Measurements from ENCODE around the gene FOXN3. TPM values are rescaled to one million over a fixed set of nuclear protein-coding genes. Genes with fewer than 3 reads are reported as not detected.

Gene FOXN3
- total RNA-seq, 4 donors from 2014 or later = 98.7 to 116 (median 103) TPM

- TF ChIP-seq EP300 (IDR thresholded peaks at IDR 0.05) = no peak
- no peak for TF ChIP-seq POLR2A (IDR thresholded peaks at IDR 0.05)
- TF ChIP-seq CTCF (IDR thresholded peaks at IDR 0.05) = no peak
- no peaks in the 10 kb centered on the region for H3K36me3 ChIP-seq
- no peak for DNase-seq (ENCODE audit: low spot score in 2 of 2)
- no peaks in the 10 kb centered on the region for H3K27me3 ChIP-seq
- H3K4me1 ChIP-seq = no peaks in the 10 kb centered on the region
- H3K27ac ChIP-seq = no peak overlapping the region
- H3K9me3 ChIP-seq = no peaks in the 10 kb centered on the region
- 89 to 90% methylated on average over 7 to 9 of the region's 9 CpGs for WGBS, 2 donors
- no peak overlapping the region for H3K4me3 ChIP-seq
These were observed 306.9 kb downstream of the FOXN3 start for GRCh38 chr14:89110110-89110509.

- peaks cover 0 to 11% (median 0%) of the 10 kb centered on the region in 4 donors for H3K9me3 ChIP-seq
- no peaks in the 10 kb centered on the region for H3K27me3 ChIP-seq
- no peaks in the 10 kb centered on the region for H3K36me3 ChIP-seq
- DNase-seq (ENCODE audit: low spot score in 2 of 2) = no peak
- no peaks in the 10 kb centered on the region for H3K4me1 ChIP-seq
- no peak overlapping the region for H3K4me3 ChIP-seq
- TF ChIP-seq CTCF (IDR thresholded peaks at IDR 0.05) (no peak), POLR2A (IDR thresholded peaks at IDR 0.05) (no peak), EP300 (IDR thresholded peaks at IDR 0.05) (no peak)
- H3K27ac ChIP-seq = no peak overlapping the region
- WGBS, 2 donors = 89 to 93% methylated on average over 4 of the region's 4 CpGs
These were observed 308.4 kb downstream of the FOXN3 start for GRCh38 chr14:89108608-89109007.

- Histone ChIP-seq H3K36me3 (no peaks in the 10 kb centered on the region), H3K9me3 (peaks cover 0 to 11% (median 0%) of the 10 kb centered on the region in 4 donors), H3K4me1 (no peaks in the 10 kb centered on the region), H3K27ac (no peak overlapping the region), H3K27me3 (no peaks in the 10 kb centered on the region), H3K4me3 (no peak overlapping the region)
- DNase-seq (ENCODE audit: low spot score in 2 of 2) = no peak
- TF ChIP-seq EP300 (IDR thresholded peaks at IDR 0.05) = no peak
- TF ChIP-seq CTCF (IDR thresholded peaks at IDR 0.05) = no peak
- no peak for TF ChIP-seq POLR2A (IDR thresholded peaks at IDR 0.05)
- WGBS, 2 donors = 60 to 63% methylated on average over 5 of the region's 5 CpGs
These were observed 309.4 kb downstream of the FOXN3 start for GRCh38 chr14:89107626-89108025.
